Measurements from ENCODE around the gene GRK6. TPM values are rescaled to one million over a fixed set of nuclear protein-coding genes. Genes with fewer than 3 reads are reported as not detected.

GRK6 gene
- total and polyA plus RNA-seq, 9 of the 15 experiments (the other 6 are each of a cell fraction or from before 2014, with no cell fraction given) = 0.63 to 122 (median 44.5) TPM

DNA sequence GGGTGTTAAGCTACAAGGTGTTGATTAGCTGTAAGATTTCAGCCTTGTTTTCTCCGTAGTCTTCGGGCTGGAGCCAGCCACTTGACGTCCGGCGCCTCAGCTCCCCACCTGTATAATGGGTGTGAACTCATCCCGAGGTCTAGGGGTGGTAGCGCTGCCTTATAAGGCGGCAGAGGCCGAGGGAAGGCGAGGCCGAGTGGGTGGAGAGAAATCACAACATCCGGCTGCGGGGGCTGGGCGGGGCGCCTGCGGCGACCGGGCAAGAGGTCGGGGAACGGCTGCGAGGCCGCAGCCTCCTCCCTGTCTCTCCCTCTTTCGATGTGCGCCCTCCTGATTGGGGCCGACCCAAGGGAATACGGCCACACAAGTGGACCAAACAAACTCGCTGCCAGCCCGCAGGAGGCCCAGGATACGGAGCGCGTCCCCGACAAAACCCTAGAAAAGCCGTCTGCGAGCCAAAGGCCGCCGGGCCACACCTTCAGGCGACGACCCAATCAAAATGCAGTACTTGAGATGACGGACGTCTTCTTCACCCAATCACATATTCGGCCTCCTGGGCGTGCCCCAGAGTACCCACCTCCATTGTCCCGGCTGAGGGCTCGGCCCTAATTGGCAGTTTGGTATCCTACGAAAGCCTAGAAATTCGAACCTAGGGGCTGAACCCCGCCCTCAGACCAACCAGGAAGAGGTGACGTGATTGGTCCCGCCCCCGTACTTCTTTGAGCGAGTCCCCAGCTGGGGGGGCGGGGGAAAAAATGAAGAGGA is 493 bp upstream of the GRK6 start (continued):
- TF ChIP-seq, protein P1, sequence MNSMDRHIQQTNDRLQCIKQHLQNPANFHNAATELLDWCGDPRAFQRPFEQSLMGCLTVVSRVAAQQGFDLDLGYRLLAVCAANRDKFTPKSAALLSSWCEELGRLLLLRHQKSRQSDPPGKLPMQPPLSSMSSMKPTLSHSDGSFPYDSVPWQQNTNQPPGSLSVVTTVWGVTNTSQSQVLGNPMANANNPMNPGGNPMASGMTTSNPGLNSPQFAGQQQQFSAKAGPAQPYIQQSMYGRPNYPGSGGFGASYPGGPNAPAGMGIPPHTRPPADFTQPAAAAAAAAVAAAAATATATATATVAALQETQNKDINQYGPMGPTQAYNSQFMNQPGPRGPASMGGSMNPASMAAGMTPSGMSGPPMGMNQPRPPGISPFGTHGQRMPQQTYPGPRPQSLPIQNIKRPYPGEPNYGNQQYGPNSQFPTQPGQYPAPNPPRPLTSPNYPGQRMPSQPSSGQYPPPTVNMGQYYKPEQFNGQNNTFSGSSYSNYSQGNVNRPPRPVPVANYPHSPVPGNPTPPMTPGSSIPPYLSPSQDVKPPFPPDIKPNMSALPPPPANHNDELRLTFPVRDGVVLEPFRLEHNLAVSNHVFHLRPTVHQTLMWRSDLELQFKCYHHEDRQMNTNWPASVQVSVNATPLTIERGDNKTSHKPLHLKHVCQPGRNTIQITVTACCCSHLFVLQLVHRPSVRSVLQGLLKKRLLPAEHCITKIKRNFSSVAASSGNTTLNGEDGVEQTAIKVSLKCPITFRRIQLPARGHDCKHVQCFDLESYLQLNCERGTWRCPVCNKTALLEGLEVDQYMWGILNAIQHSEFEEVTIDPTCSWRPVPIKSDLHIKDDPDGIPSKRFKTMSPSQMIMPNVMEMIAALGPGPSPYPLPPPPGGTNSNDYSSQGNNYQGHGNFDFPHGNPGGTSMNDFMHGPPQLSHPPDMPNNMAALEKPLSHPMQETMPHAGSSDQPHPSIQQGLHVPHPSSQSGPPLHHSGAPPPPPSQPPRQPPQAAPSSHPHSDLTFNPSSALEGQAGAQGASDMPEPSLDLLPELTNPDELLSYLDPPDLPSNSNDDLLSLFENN (IDR thresholded peaks at IDR 0.05; ENCODE audit: low read depth in 2 of 2, low read length in 2 of 2) = 0 out of 4 replicates have a peak, but pooled peaks of 1 of the 2 experiments have one; percentile 45
- TF ChIP-seq MLLT1 (IDR thresholded peaks at IDR 0.05) (no peak), NUFIP1 (IDR thresholded peaks at IDR 0.05; ENCODE audit: partially characterized antibody) (no peak), ZKSCAN1 (IDR thresholded peaks at IDR 0.05; ENCODE audit: low read depth, low read length) (no peak; the same call in 1 of the 2 replicates), ZC3H8 (IDR thresholded peaks at IDR 0.05) (no peak), ZKSCAN3 (CRISPR knock-in tag; IDR thresholded peaks at IDR 0.05) (no peak), CCAR2 (IDR thresholded peaks at IDR 0.05; ENCODE audit: low read depth, low read length) (no peak), SNIP1 (IDR thresholded peaks at IDR 0.05; ENCODE audit: low read depth) (no peak), PHTF2 (CRISPR knock-in tag; IDR thresholded peaks at IDR 0.05) (no peak), ZBTB5 (IDR thresholded peaks at IDR 0.05) (no peak), TSC22D4 (tag; IDR thresholded peaks at IDR 0.05) (no peak), ZNF316 (IDR thresholded peaks at IDR 0.05) (no peak), TGIF2 (CRISPR knock-in tag; IDR thresholded peaks at IDR 0.05) (no peak), BRCA1 (IDR thresholded peaks at IDR 0.05) (no peak), BRCA1 (CRISPR knock-in tag; IDR thresholded peaks at IDR 0.05) (no peak), MCM5 (IDR thresholded peaks at IDR 0.05; ENCODE audit: low read depth) (no peak), NFE2L1 (tag; IDR thresholded peaks at IDR 0.05; ENCODE audit: borderline replicate concordance, low read depth) (no peak), ZNF134 (CRISPR knock-in tag; conservative IDR thresholded peaks at IDR 0.05) (no peak), DDX20 (tag; IDR thresholded peaks at IDR 0.05; ENCODE audit: low read depth) (no peak), ERF (CRISPR knock-in tag; IDR thresholded peaks at IDR 0.05) (no peak), RUNX1 (IDR thresholded peaks at IDR 0.05; ENCODE audit: low read depth) (no peak), E2F1 (CRISPR knock-in tag; IDR thresholded peaks at IDR 0.05) (0 out of 2 replicates have a peak, but pooled peaks have one; percentile 17), HNRNPLL (IDR thresholded peaks at IDR 0.05; ENCODE audit: low read depth, low read length, poor library complexity, severe bottlenecking) (no peak)

All from K562 (cell line).